ENCODE data around the gene AIRE.
"Not testable (repeated sequence)": the region's sequence is repeated elsewhere in the genome, so short reads cannot be mapped to it uniquely, and the experiment has no call there.

Gene AIRE

DNA sequence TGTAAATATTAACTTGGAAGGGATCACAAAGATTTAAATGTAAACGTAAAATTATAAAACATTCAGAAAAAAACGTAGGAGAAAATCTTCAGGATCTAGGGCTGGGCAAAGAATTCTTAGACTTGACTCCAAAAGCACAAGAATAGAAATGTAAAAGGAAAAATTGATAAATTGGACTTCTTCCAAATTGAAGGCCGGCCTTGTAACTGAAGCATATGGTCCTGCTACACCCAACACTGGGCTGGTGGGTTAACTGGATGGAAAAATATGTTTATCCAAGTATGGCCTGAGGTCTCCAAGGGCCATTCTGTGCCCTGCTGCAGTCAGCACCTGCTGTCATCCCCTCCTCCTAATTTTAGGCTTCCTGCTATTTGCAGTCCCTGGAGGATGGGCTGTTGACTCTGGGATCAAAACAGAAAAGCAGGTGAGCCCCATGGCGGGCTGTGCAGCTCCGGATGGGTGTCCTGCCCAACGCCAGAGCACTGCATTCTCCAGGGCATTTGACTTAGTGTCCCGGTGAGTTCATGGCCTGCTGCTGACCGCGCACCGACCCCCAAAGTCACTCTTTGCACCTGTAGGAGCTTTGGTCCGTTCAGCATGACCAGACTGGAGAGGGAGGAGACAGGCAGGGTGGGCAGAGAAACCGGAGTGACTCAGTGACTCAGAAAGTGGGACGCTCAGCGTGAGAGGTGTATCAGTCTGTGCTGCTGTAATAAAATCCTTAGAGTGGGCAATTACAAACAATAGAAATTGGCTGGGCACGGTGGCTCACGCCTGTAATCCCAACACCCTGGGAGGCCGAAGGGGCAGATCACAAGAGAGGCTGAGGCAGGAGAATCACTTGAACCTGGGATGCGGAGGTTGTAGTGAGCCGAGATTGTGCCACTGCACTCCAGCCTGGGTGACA is 6.1 kb upstream of the AIRE start:
- peaks cover 9 to 59% (median 55%) of the 10 kb centered on the region in 10 experiments for H3K4me1 ChIP-seq
- no peak for TF ChIP-seq Cebpa-rat (IDR thresholded peaks at IDR 0.05)
- H3K27ac ChIP-seq: no peak overlapping the region
- no peaks in the 10 kb centered on the region; a peak in 2 of 22 replicates for H4K20me1 ChIP-seq
- H3K27me3 ChIP-seq: peaks cover 0 to 14% (median 0%) of the 10 kb centered on the region in 11 experiments; a peak in 3 of 22 replicates
- 0 out of 20 replicates have a peak overlapping the region, but pooled peaks of 1 of the 10 experiments have one; percentile 29 for H3K4me3 ChIP-seq
- peak overlapping the region in 1 of 11 experiments; percentile 33; a peak in 1 of 22 replicates for H3K9ac ChIP-seq
- no peaks in the 10 kb centered on the region for H3K9me3 ChIP-seq (replicated peaks in 1 of 11)
- no peaks in the 10 kb centered on the region for H3K36me3 ChIP-seq
- H3K4me2 ChIP-seq: peak overlapping the region in 10 of 11 experiments; percentile 7 to 95 (median 72); a peak in 18 of 22 replicates

DNA sequence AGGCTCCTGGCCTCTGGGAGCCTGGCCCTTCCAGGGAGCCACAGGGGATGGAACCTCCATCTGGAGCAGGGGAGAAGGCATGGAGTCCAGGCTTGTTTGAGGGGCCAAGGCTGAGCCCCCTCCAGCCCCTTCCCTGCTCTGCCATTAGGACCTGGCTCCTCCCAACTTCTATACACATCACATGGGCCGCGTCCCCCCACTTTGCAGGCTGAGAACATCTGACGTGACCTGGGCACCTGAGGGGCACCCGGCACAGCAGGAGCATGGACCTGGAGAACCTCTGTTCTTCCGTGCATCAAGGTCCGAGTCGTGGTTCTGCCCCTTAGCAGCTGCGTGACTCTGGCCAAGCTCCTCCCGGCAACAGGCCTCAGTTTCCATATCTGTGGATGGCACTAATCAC is 3.9 kb upstream of the AIRE start:
- peaks cover 0 to 14% (median 0%) of the 10 kb centered on the region in 11 experiments; a peak in 3 of 22 replicates for H3K27me3 ChIP-seq
- no peaks in the 10 kb centered on the region; a peak in 2 of 22 replicates for H4K20me1 ChIP-seq
- H3K4me2 ChIP-seq: peak overlapping the region in 8 of 11 experiments; percentile 55 to 89 (median 77); a peak in 15 of 22 replicates
- no peaks in the 10 kb centered on the region for H3K9me3 ChIP-seq (replicated peaks in 1 of 11)
- no peak overlapping the region for H3K9ac ChIP-seq
- 0 out of 22 replicates have a peak overlapping the region, but pooled peaks of 1 of the 11 experiments have one; percentile 28 for H3K27ac ChIP-seq
- no peak for TF ChIP-seq Cebpa-rat (IDR thresholded peaks at IDR 0.05)
- H3K36me3 ChIP-seq: no peaks in the 10 kb centered on the region
- peaks cover 10 to 77% (median 72%) of the 10 kb centered on the region in 10 experiments for H3K4me1 ChIP-seq
- no peak overlapping the region for H3K4me3 ChIP-seq

GRCh38 chr21:44282370-44282769 is 3.3 kb upstream of the AIRE start:
- Histone ChIP-seq H3K27me3 (peaks cover 0 to 14% (median 0%) of the 10 kb centered on the region in 11 experiments; a peak in 3 of 22 replicates), H3K4me1 (peaks cover 16 to 82% (median 76%) of the 10 kb centered on the region in 10 experiments), H3K36me3 (no peaks in the 10 kb centered on the region), H3K9me3 (replicated peaks in 1 of 11) (no peaks in the 10 kb centered on the region), H4K20me1 (no peaks in the 10 kb centered on the region; a peak in 2 of 22 replicates), H3K27ac (no peak overlapping the region), H3K4me3 (no peak overlapping the region), H3K9ac (no peak overlapping the region), H3K4me2 (peak overlapping the region in 8 of 11 experiments; percentile 61 to 89 (median 75); a peak in 12 of 22 replicates)
- TF ChIP-seq Cebpa-rat (IDR thresholded peaks at IDR 0.05): no peak

- H3K4me1 ChIP-seq: peaks cover 18 to 87% (median 78%) of the 10 kb centered on the region in 10 experiments
- not testable (repeated sequence) for H3K9me3 ChIP-seq (replicated peaks in 1 of 11); H4K20me1 ChIP-seq; H3K9ac ChIP-seq; H3K27ac ChIP-seq; H3K36me3 ChIP-seq; H3K4me3 ChIP-seq
- H3K27me3 ChIP-seq: peaks cover 0 to 14% (median 0%) of the 10 kb centered on the region in 11 experiments; a peak in 3 of 22 replicates
- H3K4me2 ChIP-seq: peak overlapping the region in 10 of 11 experiments; percentile 60 to 89 (median 74); a peak in 19 of 22 replicates
Observed at GRCh38 chr21:44283211-44283785, 2.4 kb upstream of the AIRE start.

DNA sequence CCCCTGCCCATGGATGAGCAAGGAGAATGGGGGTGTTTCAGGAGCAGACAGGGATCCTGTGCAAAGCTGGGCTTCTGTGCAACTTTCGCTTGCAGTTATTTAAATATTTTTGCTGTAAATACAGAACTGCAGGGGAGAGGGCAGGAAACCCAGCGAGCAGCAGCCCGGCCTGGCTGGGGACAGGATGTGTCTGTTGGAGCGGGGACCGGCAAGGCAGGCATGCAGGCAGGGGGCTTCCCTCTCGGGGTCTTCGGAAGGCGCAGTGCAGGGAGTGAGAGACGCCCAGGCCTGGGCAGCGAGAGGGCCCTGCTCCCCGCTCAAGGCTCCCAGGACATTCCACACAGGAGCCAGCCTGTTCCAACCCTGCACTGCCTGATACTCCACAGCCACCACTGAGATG is 1.7 kb upstream of the AIRE start:
- no peaks in the 10 kb centered on the region for H3K36me3 ChIP-seq
- H3K9ac ChIP-seq: peak overlapping the region in 5 of 11 experiments; percentile 25 to 50 (median 35); a peak in 7 of 22 replicates
- H3K9me3 ChIP-seq (replicated peaks in 1 of 11): no peaks in the 10 kb centered on the region
- no peak for TF ChIP-seq Cebpa-rat (IDR thresholded peaks at IDR 0.05)
- peaks cover 0 to 14% (median 0%) of the 10 kb centered on the region in 11 experiments; a peak in 3 of 22 replicates for H3K27me3 ChIP-seq
- H3K27ac ChIP-seq: no peak overlapping the region; a peak in 1 of 22 replicates
- H3K4me3 ChIP-seq: no peak overlapping the region
- peak overlapping the region; percentile 56 to 89 (median 73) for H3K4me2 ChIP-seq
- H3K4me1 ChIP-seq: peaks cover 18 to 85% (median 78%) of the 10 kb centered on the region in 10 experiments
- no peaks in the 10 kb centered on the region; a peak in 2 of 22 replicates for H4K20me1 ChIP-seq

DNA sequence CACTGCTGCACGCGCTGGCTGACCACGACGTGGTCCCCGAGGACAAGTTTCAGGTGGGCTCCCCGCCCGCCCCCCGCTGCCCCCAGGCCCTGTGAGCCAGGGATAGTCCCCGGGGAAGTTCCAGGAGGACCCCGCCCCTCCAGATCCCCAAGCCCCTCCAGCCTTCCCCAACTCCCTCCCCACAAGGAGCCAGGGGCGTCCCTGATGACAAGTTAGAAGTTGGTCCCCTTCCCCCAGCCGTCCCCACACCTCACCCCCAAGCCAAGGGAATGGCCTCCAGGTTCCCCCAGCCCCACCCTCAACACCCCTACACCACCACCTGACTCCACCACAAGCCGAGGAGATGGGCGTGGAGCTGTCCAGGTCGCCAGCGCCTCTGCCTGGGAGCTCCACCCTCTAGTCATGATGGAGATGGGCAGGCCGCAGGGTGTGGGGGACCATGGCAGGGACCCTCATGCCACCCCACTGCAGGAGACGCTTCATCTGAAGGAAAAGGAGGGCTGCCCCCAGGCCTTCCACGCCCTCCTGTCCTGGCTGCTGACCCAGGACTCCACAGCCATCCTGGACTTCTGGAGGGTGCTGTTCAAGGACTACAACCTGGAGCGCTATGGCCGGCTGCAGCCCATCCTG is 525 bp downstream of the AIRE start:
- H4K20me1 ChIP-seq: peaks cover 0 to 17% (median 0%) of the 10 kb centered on the region in 11 experiments; a peak in 2 of 22 replicates
- H3K4me3 ChIP-seq: no peak overlapping the region
- H3K36me3 ChIP-seq: no peaks in the 10 kb centered on the region
- H3K9ac ChIP-seq: no peak overlapping the region
- no peaks in the 10 kb centered on the region for H3K9me3 ChIP-seq (replicated peaks in 1 of 11)
- TF ChIP-seq Cebpa-rat (IDR thresholded peaks at IDR 0.05): no peak
- H3K27me3 ChIP-seq: peaks cover 0 to 6% (median 0%) of the 10 kb centered on the region in 11 experiments; a peak in 1 of 22 replicates
- peaks cover 18 to 62% (median 58%) of the 10 kb centered on the region in 10 experiments for H3K4me1 ChIP-seq
- H3K4me2 ChIP-seq: peak overlapping the region in 8 of 11 experiments; percentile 5 to 55 (median 38); a peak in 11 of 22 replicates
- H3K27ac ChIP-seq: no peak overlapping the region

DNA sequence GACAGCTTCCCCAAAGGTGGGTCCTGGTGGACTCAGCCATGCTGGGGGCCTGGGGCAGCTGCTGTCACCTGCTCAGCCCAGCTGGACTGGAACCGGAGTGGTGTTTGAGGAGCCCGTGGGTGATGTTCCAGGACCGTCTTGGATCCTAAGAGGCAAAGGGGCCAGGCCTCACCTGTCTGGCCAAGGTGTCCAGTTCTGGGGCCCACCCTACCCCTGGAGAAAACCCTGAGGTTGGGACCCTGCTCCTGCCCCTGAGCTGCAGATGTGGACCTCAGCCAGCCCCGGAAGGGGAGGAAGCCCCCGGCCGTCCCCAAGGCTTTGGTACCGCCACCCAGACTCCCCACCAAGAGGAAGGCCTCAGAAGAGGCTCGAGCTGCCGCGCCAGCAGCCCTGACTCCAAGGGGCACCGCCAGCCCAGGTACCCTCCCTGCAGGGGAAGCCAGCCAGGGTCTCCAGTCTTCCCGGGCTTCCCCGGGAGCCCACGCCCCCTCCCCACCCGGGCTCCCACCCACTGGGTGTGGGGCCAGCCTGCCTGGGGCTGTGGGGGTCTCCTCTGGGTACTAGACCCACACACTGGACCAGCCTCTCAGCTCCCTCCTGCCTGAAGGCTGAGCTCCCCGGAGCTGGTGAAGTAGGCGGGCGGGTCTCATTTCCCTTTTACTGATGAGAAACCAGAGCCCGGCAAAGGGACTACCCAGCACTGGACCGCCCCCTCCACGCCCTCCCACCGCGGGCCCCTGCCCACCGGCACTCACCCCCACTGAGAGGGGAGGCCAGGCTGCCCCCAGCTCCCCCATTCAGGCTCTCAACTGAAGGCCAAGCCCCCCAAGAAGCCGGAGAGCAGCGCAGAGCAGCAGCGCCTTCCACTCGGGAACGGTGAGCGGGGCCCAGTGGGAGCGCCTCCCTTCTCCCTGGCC is 1.3 kb downstream of the AIRE start:
- H3K4me2 ChIP-seq: peak overlapping the region; percentile 5 to 55 (median 39); a peak in 18 of 22 replicates
- H3K9ac ChIP-seq: peak overlapping the region in 1 of 11 experiments; percentile 33; a peak in 2 of 22 replicates
- H3K4me3 ChIP-seq: no peak overlapping the region
- no peaks in the 10 kb centered on the region for H3K9me3 ChIP-seq (replicated peaks in 1 of 11)
- H3K27me3 ChIP-seq: peaks cover 0 to 6% (median 0%) of the 10 kb centered on the region in 11 experiments; a peak in 1 of 22 replicates
- no peak for TF ChIP-seq Cebpa-rat (IDR thresholded peaks at IDR 0.05)
- H3K4me1 ChIP-seq: peaks cover 18 to 55% (median 50%) of the 10 kb centered on the region in 10 experiments
- H4K20me1 ChIP-seq: peaks cover 0 to 17% (median 0%) of the 10 kb centered on the region in 11 experiments; a peak in 2 of 22 replicates
- no peak overlapping the region for H3K27ac ChIP-seq
- H3K36me3 ChIP-seq: no peaks in the 10 kb centered on the region

Measured in BLaER1 treated with 17β-estradiol and CSF1 and Interleukin-3, amounts not matched to agents 10 nM and 100 nM (cell line).